ENCODE results near the gene HMG20A. TPM values are rescaled to one million over a fixed set of nuclear protein-coding genes. Genes with fewer than 3 reads are reported as not detected.

HMG20A gene
- total and polyA plus RNA-seq, 2 of the 13 experiments (the other 11 are each of a cell fraction or from before 2014, with no cell fraction given): 28.0 to 35.2 TPM

- TF ChIP-seq STAT6 (CRISPR knock-in tag; IDR thresholded peaks at IDR 0.05; ENCODE audit: borderline replicate concordance): 0 out of 2 replicates have a peak, but pooled peaks have one; percentile 59
- TF ChIP-seq ZNF430 (CRISPR knock-in tag; IDR thresholded peaks at IDR 0.05): 0 out of 2 replicates have a peak, but pooled peaks have one; percentile 24
- TF ChIP-seq RELA (CRISPR knock-in tag; IDR thresholded peaks at IDR 0.05): no peak
- no peak for TF ChIP-seq ZBTB42 (CRISPR knock-in tag; IDR thresholded peaks at IDR 0.05)
- no peak for TF ChIP-seq ZNF724P (CRISPR knock-in tag; IDR thresholded peaks at IDR 0.05; ENCODE audit: borderline replicate concordance)
- TF ChIP-seq PCBP1 (IDR thresholded peaks at IDR 0.05; ENCODE audit: borderline replicate concordance, low read depth, low read length): peak; percentile 97; the same call in 1 of the 2 replicates
- TF ChIP-seq ATF7 (IDR thresholded peaks at IDR 0.05): peak; percentile 17; the same call in 1 of the 2 replicates
- peak; percentile 42; the same call in 1 of the 2 replicates for TF ChIP-seq ATF7 (CRISPR knock-in tag; IDR thresholded peaks at IDR 0.05)
- no peak for TF ChIP-seq SP5 (CRISPR knock-in tag; IDR thresholded peaks at IDR 0.05; ENCODE audit: borderline replicate concordance, low read depth)
- no peak for TF ChIP-seq ZNF501 (CRISPR knock-in tag; IDR thresholded peaks at IDR 0.05)
- 0 out of 2 replicates have a peak, but pooled peaks have one; percentile 24 for TF ChIP-seq ZNF639 (CRISPR knock-in tag; conservative IDR thresholded peaks at IDR 0.05)
- peak; percentile 95 for TF ChIP-seq CREM (IDR thresholded peaks at IDR 0.05)
- no peak for TF ChIP-seq CREM (CRISPR knock-in tag; IDR thresholded peaks at IDR 0.05)
- peak; percentile 37; the same call in 1 of the 2 replicates for TF ChIP-seq ZNF160 (CRISPR knock-in tag; IDR thresholded peaks at IDR 0.05)
- TF ChIP-seq PATZ1 (CRISPR knock-in tag; IDR thresholded peaks at IDR 0.05): peak; percentile 95
- no peak for TF ChIP-seq KLF11 (CRISPR knock-in tag; IDR thresholded peaks at IDR 0.05)
- no peak for TF ChIP-seq POLR2AphosphoS2 (IDR thresholded peaks at IDR 0.05; ENCODE audit: low read depth, low read length)
- TF ChIP-seq ZNF557 (CRISPR knock-in tag; IDR thresholded peaks at IDR 0.05): no peak
- no peak for TF ChIP-seq CBX2 (IDR thresholded peaks at IDR 0.05; ENCODE audit: low read depth, low read length)
- no peak for TF ChIP-seq CBX2 (CRISPR knock-in tag; IDR thresholded peaks at IDR 0.05; ENCODE audit: low read depth)
- peak; percentile 99 for TF ChIP-seq ASH2L (IDR thresholded peaks at IDR 0.05; ENCODE audit: insufficient read length, low read depth, low read length)
- no peak for TF ChIP-seq AHR (CRISPR knock-in tag; IDR thresholded peaks at IDR 0.05)
- peak; percentile 14; the same call in 1 of the 2 replicates for TF ChIP-seq NFYC (CRISPR knock-in tag; IDR thresholded peaks at IDR 0.05)
- 0 out of 2 replicates have a peak, but pooled peaks have one; percentile 6 for TF ChIP-seq ZNF644 (CRISPR knock-in tag; IDR thresholded peaks at IDR 0.05; ENCODE audit: low read depth)
- peak; percentile 69 for TF ChIP-seq TFAP4 (IDR thresholded peaks at IDR 0.05; ENCODE audit: borderline replicate concordance, low read depth)
Measured at GRCh38 chr15:77420610-77421369, at the start of gene HMG20A (continued).

All from HepG2 (cell line).